ENCODE measurements around the gene ASAP2.

ASAP2 gene

DNA sequence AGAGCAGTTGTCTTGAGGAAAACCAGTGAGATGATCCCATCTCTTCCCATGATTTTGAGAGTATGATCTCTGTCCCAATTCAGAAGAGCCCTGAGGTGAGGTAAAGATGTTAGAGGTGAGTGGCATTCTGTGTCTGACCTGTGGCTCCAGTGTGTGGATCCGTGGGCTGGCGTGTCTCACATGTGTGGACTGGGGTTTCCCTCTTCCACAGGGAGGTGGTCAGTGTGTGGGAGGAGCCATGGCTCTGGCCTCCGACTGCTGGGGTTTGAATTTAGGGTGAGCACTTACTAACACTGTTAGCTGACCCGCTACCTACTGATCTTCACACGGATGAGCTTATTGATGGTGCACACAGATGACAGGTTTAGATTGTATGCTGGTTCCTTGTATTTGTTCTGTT, 31.2 kb downstream of the ASAP2 start:
- no peaks in the 10 kb centered on the region for H3K36me3 ChIP-seq (replicated peaks)
- H3K27ac ChIP-seq = no peak overlapping the region
- no peak overlapping the region for H3K4me3 ChIP-seq (ENCODE audit: low read depth, low read length)
- in situ Hi-C loops (cut with HindIII; ENCODE audit: low pct_ligation_motif_present, low sequenced_read_pairs) = no loop called here
- H3K27me3 ChIP-seq (replicated peaks) = no peaks in the 10 kb centered on the region
- no peak for DNase-seq
- TF ChIP-seq, protein P1, sequence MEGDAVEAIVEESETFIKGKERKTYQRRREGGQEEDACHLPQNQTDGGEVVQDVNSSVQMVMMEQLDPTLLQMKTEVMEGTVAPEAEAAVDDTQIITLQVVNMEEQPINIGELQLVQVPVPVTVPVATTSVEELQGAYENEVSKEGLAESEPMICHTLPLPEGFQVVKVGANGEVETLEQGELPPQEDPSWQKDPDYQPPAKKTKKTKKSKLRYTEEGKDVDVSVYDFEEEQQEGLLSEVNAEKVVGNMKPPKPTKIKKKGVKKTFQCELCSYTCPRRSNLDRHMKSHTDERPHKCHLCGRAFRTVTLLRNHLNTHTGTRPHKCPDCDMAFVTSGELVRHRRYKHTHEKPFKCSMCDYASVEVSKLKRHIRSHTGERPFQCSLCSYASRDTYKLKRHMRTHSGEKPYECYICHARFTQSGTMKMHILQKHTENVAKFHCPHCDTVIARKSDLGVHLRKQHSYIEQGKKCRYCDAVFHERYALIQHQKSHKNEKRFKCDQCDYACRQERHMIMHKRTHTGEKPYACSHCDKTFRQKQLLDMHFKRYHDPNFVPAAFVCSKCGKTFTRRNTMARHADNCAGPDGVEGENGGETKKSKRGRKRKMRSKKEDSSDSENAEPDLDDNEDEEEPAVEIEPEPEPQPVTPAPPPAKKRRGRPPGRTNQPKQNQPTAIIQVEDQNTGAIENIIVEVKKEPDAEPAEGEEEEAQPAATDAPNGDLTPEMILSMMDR (IDR thresholded peaks at IDR 0.05; ENCODE audit: low read depth, low read length, missing control alignments) = no peak

DNA sequence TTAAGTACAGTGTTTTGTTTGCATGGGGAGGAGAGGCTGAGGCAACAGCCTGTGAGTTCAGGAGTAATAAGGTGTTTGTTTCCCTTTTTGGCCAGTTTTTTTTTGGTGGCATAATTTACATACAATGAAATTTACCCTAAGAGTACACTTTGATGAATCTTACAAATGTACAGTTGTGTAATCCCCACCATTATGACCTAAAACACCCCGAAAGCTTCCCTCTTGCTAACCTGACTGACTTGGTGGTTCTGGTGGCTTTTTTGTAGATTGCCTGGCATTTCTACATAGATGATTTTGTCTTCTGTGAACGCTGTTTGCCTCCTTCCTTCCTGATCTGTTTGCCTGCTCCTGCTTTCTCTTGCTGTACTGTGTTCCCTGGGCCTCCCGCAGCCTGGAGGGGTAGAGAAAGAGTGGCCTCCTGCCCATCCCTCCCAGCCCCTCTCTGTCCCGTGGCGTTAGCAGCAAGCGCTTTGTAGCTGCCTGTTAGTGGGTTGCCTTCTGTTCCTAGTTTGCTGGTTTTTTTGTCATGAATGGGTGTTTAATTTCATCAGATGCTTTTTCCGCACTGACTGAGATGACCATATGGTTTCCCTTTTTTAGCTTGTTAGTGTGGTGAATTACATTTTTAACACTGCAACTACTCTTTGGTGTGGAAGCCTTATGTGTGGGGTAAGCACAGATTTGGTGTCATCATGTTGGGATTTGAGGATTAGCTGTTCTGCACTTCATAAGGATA, 32.1 kb downstream of the ASAP2 start:
- no peak for DNase-seq
- in situ Hi-C loops (cut with HindIII; ENCODE audit: low pct_ligation_motif_present, low sequenced_read_pairs) = no loop called here
- H3K4me3 ChIP-seq (ENCODE audit: low read depth, low read length) = no peak overlapping the region
- no peaks in the 10 kb centered on the region for H3K36me3 ChIP-seq (replicated peaks)
- TF ChIP-seq, protein P1 (IDR thresholded peaks at IDR 0.05; ENCODE audit: low read depth, low read length, missing control alignments) = no peak
- no peak overlapping the region for H3K27ac ChIP-seq
- no peaks in the 10 kb centered on the region for H3K27me3 ChIP-seq (replicated peaks)

DNA sequence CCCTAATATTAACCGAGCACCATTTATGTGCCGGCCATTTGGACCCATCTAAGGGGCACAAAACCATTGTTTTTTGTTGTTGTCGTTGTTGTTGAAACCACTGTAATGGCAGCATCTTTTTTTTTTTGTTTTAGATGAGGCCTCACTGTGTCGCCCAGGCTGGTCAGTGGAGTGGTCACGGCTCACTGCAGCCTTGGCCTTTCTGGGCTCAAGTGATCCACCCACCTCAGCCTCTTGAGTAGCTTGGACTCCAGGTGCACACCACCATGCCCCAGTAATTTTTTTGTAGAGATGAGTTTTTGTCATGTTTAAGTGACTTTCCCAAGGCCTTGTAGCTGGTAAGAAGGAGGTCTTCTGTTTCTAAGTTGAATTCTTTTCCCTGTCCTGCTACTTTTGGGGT, 33.0 kb downstream of the ASAP2 start:
- no peak overlapping the region for H3K27ac ChIP-seq
- in situ Hi-C loops (cut with HindIII; ENCODE audit: low pct_ligation_motif_present, low sequenced_read_pairs) = no loop called here
- no peak overlapping the region for H3K4me3 ChIP-seq (ENCODE audit: low read depth, low read length)
- H3K27me3 ChIP-seq (replicated peaks) = no peaks in the 10 kb centered on the region
- H3K36me3 ChIP-seq (replicated peaks) = no peaks in the 10 kb centered on the region
- TF ChIP-seq, protein P1 (IDR thresholded peaks at IDR 0.05; ENCODE audit: low read depth, low read length, missing control alignments) = no peak
- DNase-seq = no peak

DNA sequence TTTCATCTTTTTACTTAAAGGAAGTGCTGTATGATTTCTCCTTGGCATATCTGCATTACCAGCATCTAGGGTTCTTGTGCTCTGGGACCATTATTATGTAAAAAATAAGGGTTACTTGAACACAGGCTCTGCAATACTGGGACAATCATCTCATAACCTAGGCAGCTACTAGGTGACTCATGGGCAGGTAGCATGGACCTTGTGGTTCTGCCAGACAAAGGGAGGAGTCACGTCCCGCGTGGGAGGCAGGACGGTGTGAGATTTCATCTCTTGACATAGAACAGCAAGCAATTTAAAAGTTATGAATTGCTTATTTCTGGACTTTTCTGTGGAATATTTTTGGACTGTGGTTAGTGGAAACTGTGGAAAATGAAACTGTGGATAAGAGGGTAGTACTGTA, 34.1 kb downstream of the ASAP2 start:
- H3K27ac ChIP-seq = no peak overlapping the region
- no peak for DNase-seq
- TF ChIP-seq, protein P1 (IDR thresholded peaks at IDR 0.05; ENCODE audit: low read depth, low read length, missing control alignments) = no peak
- no peaks in the 10 kb centered on the region for H3K27me3 ChIP-seq (replicated peaks)
- no peak overlapping the region for H3K4me3 ChIP-seq (ENCODE audit: low read depth, low read length)
- in situ Hi-C loops (cut with HindIII; ENCODE audit: low pct_ligation_motif_present, low sequenced_read_pairs) = no loop called here
- H3K36me3 ChIP-seq (replicated peaks) = no peaks in the 10 kb centered on the region

DNA sequence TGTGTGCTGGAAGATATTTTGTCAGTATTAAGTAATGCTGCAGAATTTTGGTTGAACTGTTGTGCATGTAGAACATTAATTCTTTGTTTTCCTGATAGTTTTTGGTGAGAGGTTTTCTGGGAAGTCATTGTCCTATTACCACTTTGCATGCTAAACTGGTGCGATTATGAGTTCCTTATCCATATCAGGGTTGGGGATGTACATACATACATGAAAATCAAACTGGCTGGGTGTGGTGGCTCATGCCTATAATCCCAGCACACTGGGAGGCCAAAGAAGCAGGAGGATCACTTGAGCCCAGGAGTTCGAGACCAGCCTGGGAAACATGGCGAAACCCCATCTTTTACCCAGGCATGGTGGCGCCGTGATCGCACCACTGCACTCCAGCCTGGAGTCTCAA, 34.6 kb downstream of the ASAP2 start:
- Histone ChIP-seq H3K27me3 (replicated peaks) (no peaks in the 10 kb centered on the region), H3K4me3 (ENCODE audit: low read depth, low read length) (no peak overlapping the region), H3K27ac (no peak overlapping the region), H3K36me3 (replicated peaks) (no peaks in the 10 kb centered on the region)
- DNase-seq = no peak
- TF ChIP-seq, protein P1 (IDR thresholded peaks at IDR 0.05; ENCODE audit: low read depth, low read length, missing control alignments) = no peak
- in situ Hi-C loops (cut with HindIII; ENCODE audit: low pct_ligation_motif_present, low sequenced_read_pairs) = no loop called here

DNA sequence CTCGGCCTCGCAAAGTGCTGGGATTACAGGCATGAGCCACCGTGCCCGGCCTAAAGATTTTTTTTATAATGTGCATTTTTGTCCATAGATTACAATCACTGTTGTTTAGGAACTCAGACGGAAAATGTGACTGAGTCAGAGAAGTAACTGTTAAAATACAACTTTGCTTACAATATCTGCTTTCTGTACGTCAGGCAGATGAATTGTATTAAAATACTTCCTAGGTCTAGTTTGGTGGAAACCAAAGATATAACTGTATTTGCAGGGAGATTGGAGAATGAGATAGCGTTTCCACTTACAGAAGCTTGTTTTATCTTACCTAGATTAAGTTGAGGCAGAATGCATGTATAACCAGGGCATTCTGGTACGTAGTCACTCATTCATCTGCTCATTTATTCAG, 36.7 kb downstream of the ASAP2 start:
- no peak overlapping the region for H3K4me3 ChIP-seq (ENCODE audit: low read depth, low read length)
- no peak overlapping the region for H3K27ac ChIP-seq
- TF ChIP-seq, protein P1 (IDR thresholded peaks at IDR 0.05; ENCODE audit: low read depth, low read length, missing control alignments) = no peak
- in situ Hi-C loops (cut with HindIII; ENCODE audit: low pct_ligation_motif_present, low sequenced_read_pairs) = no loop called here
- no peaks in the 10 kb centered on the region for H3K36me3 ChIP-seq (replicated peaks)
- no peak for DNase-seq
- no peaks in the 10 kb centered on the region for H3K27me3 ChIP-seq (replicated peaks)

Measured in brain microvascular endothelial cell (primary cell).